DOHH2 (cell line): Measurements from ENCODE around the gene TEX2.

Source experiments
- CTCF ChIP-seq: fragments of 200-600 bp; sonication (generic); IDR thresholded peaks from one replicate; pipeline ENCODE4 v1.5.1; 2014; ENCODE audit warnings: antibody characterized with exemption, mild to moderate bottlenecking, low read depth, low read length; ENCODE audit not compliant: poor library complexity, severe bottlenecking
- EZH2phosphoT487 ChIP-seq: fragments of 200-600 bp; sonication (generic); IDR thresholded peaks from 2 replicates; pipeline ENCODE4 v1.6.1; 2017; ENCODE audit warnings: borderline replicate concordance, mild to moderate bottlenecking, antibody characterized with exemption, low read length, moderate library complexity, mixed read lengths

DNA sequence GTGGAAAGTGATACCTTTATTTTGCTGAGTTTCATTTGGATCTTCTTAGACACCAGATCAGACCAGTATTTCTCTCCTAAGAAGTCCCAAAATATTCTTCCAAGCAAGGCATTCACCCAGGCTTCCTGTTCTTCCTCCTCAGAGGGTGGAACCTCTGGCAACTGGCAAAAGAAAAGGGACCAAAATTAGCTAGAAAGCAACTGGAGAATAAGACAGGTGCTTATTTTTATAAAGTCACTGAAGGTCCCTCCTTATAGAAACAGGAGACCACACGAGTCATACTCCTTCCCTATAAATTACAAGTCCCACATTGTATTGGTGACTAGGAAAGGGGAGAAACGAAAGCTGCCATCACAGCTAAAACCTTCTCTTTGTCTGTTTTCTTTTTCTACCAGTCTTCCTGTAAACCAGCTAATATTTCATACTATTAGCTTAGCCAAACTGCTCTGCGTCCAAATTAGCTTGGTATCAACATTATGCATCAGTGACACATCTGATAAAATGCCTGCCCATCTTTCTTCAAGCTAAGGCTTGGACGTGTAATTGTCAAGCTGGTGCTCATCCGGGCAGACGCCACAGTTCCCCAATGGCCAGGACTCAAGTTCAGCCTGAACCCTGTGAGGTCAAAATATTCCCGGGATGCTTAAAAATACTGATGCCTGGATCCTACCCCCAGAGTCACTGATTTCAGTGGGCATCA lies 85.6 kb downstream of the TEX2 start:
- TF ChIP-seq CTCF (no peak), EZH2phosphoT487 (no peak)
